Endothelial cell (in vitro differentiated cells): ENCODE results near the gene SIM2. TPM values are rescaled to one million over a fixed set of nuclear protein-coding genes. Genes with fewer than 3 reads are reported as not detected.

ENCODE experiments used
- DNase-seq: peaks from one replicate; pipeline ENCODE4 v3.0.0; 2021; ENCODE audit warnings: low spot score
- H3K27ac Mint-ChIP-seq: one replicate; pipeline ENCODE4 v1.8.0; 2021; ENCODE audit warnings: mixed read lengths, inconsistent platforms; ENCODE audit not compliant: unreplicated experiment
- H3K27me3 Mint-ChIP-seq: one replicate; pipeline ENCODE4 v1.8.0; 2021; ENCODE audit warnings: mild to moderate bottlenecking, moderate library complexity, mixed read lengths, inconsistent platforms; ENCODE audit not compliant: unreplicated experiment
- H3K36me3 Mint-ChIP-seq: one replicate; pipeline ENCODE4 v1.8.0; 2021; ENCODE audit warnings: mild to moderate bottlenecking, low read depth, mixed read lengths, inconsistent platforms; ENCODE audit not compliant: unreplicated experiment
- H3K4me1 Mint-ChIP-seq: one replicate; pipeline ENCODE4 v1.8.0; 2021; ENCODE audit warnings: mild to moderate bottlenecking, mixed read lengths, inconsistent platforms; ENCODE audit not compliant: unreplicated experiment
- H3K4me3 Mint-ChIP-seq: one replicate; pipeline ENCODE4 v1.8.0; 2021; ENCODE audit warnings: mild to moderate bottlenecking, mixed read lengths, inconsistent platforms; ENCODE audit not compliant: unreplicated experiment
- H3K9me3 Mint-ChIP-seq: one replicate; pipeline ENCODE4 v1.8.0; 2021; ENCODE audit warnings: mixed read lengths, inconsistent platforms; ENCODE audit not compliant: unreplicated experiment
- total RNA-seq: library from RNA; stranded (reverse); fragmentation: NEBNext Ultra II Directional; extraction: Animal tissue kit (Norgen Biotek cat#: 25700); gene quantifications from one replicate; pipeline ENCODE4 v1.2.1, GENCODE V29; 2021; ENCODE audit not compliant: unreplicated experiment
- TF ChIP-seq, protein P1 (sequence below): fragments of 200-600 bp; sonication (generic); IDR thresholded peaks from one replicate; pipeline ENCODE4 v1.5.0; 2021; ENCODE audit warnings: antibody characterized with exemption; ENCODE audit not compliant: unreplicated experiment

The SIM2 gene
- total RNA-seq, 1 donor from 2014 or later, result 17.1 TPM

DNA sequence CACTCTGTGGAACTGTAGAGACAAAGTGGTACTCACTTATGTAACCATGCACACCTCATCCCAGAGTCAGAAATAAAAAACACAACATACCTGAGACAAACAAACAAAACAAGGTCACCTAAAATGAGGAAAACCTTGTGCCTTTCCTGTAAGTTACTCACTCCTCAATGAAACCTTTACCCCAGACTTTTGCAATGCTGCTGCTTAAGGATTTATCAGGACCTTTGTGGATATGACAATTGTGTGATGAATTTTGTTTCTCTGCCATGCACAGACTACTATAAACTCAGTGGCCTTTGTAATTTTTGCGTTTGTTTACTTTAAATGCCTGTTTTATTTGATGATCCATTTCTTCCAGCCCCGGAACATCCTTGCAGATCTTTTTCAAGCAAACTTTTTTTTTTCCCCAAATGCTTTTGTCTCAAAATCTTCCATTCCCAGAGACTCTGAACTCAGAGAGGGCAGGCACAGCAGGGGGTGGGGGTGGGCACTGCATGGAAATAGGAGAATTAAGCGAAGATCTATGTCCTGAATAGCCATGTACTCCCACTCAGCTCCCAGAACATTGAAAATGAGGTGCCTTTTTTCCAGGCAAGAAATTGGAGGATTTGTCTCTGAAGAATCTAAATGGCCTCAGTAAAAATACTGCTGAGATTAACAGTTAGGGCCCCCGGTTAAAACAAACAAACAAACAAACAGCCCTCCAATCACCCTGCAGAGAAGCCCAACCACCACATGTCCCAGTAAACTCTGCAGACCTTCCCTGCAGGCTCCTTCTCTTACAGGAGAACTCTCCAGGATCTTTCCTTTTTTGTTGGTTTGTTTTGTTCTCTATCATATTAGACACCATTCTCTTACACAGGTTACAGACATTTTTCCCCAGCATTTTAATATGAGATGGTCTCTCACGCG, 22.6 kb upstream of the SIM2 start:
- Mint-ChIP-seq H3K9me3 (no peaks in the 10 kb centered on the region), H3K36me3 (no peaks in the 10 kb centered on the region), H3K27ac (no peak overlapping the region), H3K4me3 (no peak overlapping the region), H3K27me3 (peaks cover 6% of the 10 kb centered on the region), H3K4me1 (peaks cover 7% of the 10 kb centered on the region)
- TF ChIP-seq, protein P1, sequence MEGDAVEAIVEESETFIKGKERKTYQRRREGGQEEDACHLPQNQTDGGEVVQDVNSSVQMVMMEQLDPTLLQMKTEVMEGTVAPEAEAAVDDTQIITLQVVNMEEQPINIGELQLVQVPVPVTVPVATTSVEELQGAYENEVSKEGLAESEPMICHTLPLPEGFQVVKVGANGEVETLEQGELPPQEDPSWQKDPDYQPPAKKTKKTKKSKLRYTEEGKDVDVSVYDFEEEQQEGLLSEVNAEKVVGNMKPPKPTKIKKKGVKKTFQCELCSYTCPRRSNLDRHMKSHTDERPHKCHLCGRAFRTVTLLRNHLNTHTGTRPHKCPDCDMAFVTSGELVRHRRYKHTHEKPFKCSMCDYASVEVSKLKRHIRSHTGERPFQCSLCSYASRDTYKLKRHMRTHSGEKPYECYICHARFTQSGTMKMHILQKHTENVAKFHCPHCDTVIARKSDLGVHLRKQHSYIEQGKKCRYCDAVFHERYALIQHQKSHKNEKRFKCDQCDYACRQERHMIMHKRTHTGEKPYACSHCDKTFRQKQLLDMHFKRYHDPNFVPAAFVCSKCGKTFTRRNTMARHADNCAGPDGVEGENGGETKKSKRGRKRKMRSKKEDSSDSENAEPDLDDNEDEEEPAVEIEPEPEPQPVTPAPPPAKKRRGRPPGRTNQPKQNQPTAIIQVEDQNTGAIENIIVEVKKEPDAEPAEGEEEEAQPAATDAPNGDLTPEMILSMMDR, result no peak
- no peak for DNase-seq

DNA sequence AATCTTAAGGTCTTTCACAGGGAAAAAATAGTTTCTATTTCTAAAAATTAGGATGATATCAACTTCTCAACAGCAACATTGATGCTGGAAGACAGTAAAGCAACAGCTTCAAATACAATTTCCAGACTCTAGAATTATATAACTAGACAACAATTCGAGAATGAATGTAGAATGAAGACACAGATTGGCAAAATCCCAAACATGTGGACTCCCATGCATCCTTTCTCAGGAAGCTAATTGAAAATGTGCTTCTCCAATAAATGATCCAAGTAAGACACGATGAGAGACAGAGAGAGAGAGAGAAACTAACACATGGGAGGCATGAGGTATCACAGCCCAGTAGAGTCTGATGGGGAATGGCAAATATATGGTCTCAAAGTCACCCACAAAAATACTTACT, 21.5 kb upstream of the SIM2 start:
- no peak for DNase-seq
- H3K9me3 Mint-ChIP-seq, result no peaks in the 10 kb centered on the region
- no peaks in the 10 kb centered on the region for H3K36me3 Mint-ChIP-seq
- peaks cover 6% of the 10 kb centered on the region for H3K27me3 Mint-ChIP-seq
- TF ChIP-seq, protein P1, result no peak
- H3K4me3 Mint-ChIP-seq, result no peak overlapping the region
- no peak overlapping the region for H3K27ac Mint-ChIP-seq
- H3K4me1 Mint-ChIP-seq, result peaks cover 3% of the 10 kb centered on the region

DNA sequence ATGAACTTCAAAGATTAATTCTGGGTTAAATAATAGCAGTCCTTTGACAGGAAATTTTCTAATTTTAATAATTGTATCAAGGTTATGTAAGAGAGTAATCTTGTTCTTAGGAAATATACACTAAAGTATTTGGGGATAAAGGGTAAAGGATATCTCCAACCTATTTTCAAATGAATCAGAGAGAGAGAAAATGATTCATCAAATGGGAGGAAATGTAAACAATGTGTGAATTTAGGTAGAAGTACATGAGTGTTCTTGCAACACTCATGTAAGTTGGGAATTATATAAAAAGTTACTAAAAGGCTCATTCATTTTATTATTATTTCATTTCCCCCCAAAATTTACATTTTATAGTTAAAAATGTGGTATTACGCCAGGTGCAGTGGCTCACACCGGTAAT, 20.4 kb upstream of the SIM2 start:
- H3K27me3 Mint-ChIP-seq, result peaks cover 6% of the 10 kb centered on the region
- TF ChIP-seq, protein P1, result no peak

DNA sequence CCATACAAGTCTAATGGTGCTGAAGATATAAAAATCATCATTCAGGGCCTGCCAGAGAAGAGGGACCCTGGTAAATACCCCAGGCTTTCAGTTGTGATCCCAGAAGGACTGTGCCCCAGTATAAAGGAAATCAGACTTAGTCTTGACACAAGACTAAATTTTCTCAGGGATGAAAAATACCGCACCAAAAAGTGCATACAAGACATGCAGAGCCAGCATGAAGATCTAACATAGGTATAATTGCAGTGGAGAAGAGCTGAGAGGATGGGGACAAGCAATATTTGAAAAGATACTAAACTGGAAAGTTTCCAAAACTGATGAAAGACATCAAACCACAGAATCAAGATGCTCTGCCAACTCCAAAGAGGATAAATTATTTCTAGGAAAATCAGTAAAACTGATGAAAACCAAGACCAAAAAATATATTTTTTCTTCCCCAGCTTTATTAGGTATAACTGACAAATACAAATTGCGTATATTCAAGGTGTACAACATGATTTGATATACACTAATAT, 17.7 kb upstream of the SIM2 start:
- Mint-ChIP-seq H3K4me1 (peaks cover 2% of the 10 kb centered on the region), H3K4me3 (no peak overlapping the region), H3K27ac (no peak overlapping the region), H3K9me3 (no peaks in the 10 kb centered on the region), H3K36me3 (no peaks in the 10 kb centered on the region), H3K27me3 (peaks cover 5% of the 10 kb centered on the region)
- TF ChIP-seq, protein P1, result no peak
- no peak for DNase-seq

More for the DNA sequence above, 20.4 kb upstream of the SIM2 start:
- Mint-ChIP-seq H3K4me3 (no peak overlapping the region), H3K4me1 (peaks cover 3% of the 10 kb centered on the region), H3K9me3 (no peaks in the 10 kb centered on the region), H3K27ac (no peak overlapping the region), H3K36me3 (no peaks in the 10 kb centered on the region)
- no peak for DNase-seq
